PC-3 (cell line): Measurements from ENCODE around the gene GALNT13. TPM values are rescaled to one million over a fixed set of nuclear protein-coding genes. Genes with fewer than 3 reads are reported as not detected.
A peak's percentile ranks its signal among the peaks of the same experiment; 100 is the strongest.

Experiments used
- ATAC-seq: fragments of 200-7000 bp; cut with Tn5 transposase; 2 replicates; pipeline ENCODE4 v1.9.1; 2020; ENCODE audit warnings: mild to moderate bottlenecking, moderate library complexity
- BruUV-seq: library from RNA; stranded (reverse); fragments of 400-500 nt; replicated peaks from 2 replicates; lab custom pipeline; 2021; lab: Mats Ljungman, UMichigan
- CTCF ChIA-PET: fragments of 300-600 bp; sonication (Branson Sonifier 250); formaldehyde crosslinking; loops from one replicate; lab custom pipeline; 2022; ENCODE audit warnings: antibody characterized with exemption; lab: Charles Lee
- POLR2A ChIA-PET: fragments of 300-600 bp; sonication (Branson Sonifier 250); formaldehyde crosslinking; loops from one replicate; lab custom pipeline; 2022; ENCODE audit warnings: antibody characterized with exemption; ENCODE audit not compliant: unreplicated experiment; lab: Charles Lee
- DNase-seq: peaks from one replicate; pipeline ENCODE4 v3.0.0-alpha.2; 2015
- H2AFZ ChIP-seq: fragments of 300-600 bp; sonication (generic); 2 replicates; pipeline ENCODE4 v1.6.0; 2016; ENCODE audit warnings: antibody characterized with exemption, low read length
- H3F3A ChIP-seq: fragments of 300-600 bp; sonication (generic); one replicate; pipeline ENCODE4 v1.6.0; 2017; ENCODE audit warnings: antibody characterized with exemption, low read length, control low read depth, mild to moderate bottlenecking; ENCODE audit not compliant: unreplicated experiment
- H3K27ac ChIP-seq: fragments of 300-600 bp; sonication (generic); 2 replicates; pipeline ENCODE4 v1.5.1; 2016; ENCODE audit warnings: mild to moderate bottlenecking, low read length
- H3K27me3 ChIP-seq: fragments of 300-600 bp; sonication (generic); 2 replicates; pipeline ENCODE4 v1.6.1; 2016; ENCODE audit warnings: low read length, mixed read lengths
- H3K36me3 ChIP-seq: fragments of 300-600 bp; sonication (generic); 2 replicates; pipeline ENCODE4 v1.6.1; 2016; ENCODE audit warnings: low read depth, mixed run types, low read length, mixed read lengths
- H3K4me1 ChIP-seq: fragments of 300-600 bp; sonication (generic); 2 replicates; pipeline ENCODE4 v1.5.1; 2016; ENCODE audit warnings: low read length; ENCODE audit not compliant: insufficient read depth
- H3K4me2 ChIP-seq: fragments of 300-600 bp; sonication (generic); 2 replicates; pipeline ENCODE4 v1.6.0; 2016; ENCODE audit warnings: low read length
- H3K4me3 ChIP-seq: fragments of 300-600 bp; sonication (generic); 2 replicates; pipeline ENCODE4 v1.5.1; 2016; ENCODE audit warnings: mild to moderate bottlenecking, low read length, mixed read lengths
- H3K79me2 ChIP-seq: fragments of 300-600 bp; sonication (generic); 2 replicates; pipeline ENCODE4 v1.6.1; 2017; ENCODE audit warnings: low read length, mixed read lengths
- H3K9ac ChIP-seq: fragments of 300-600 bp; sonication (generic); 2 replicates; pipeline ENCODE4 v1.6.0; 2016; ENCODE audit warnings: mild to moderate bottlenecking, low read length
- H3K9me2 ChIP-seq: fragments of 300-600 bp; sonication (generic); replicated peaks from 2 replicates; pipeline ENCODE4 v1.6.1; 2016; ENCODE audit warnings: mixed run types, low read length, mixed read lengths
- H3K9me3 ChIP-seq: fragments of 300-600 bp; sonication (generic); 2 replicates; pipeline ENCODE4 v1.6.1; 2016; ENCODE audit warnings: low read length, mixed read lengths
- H4K20me1 ChIP-seq: fragments of 300-600 bp; sonication (generic); 2 replicates; pipeline ENCODE4 v1.6.1; 2016; ENCODE audit warnings: low read length, mixed read lengths
- CTCF ChIP-seq: fragments of 300-600 bp; sonication (generic); conservative IDR thresholded peaks from 2 replicates; pipeline ENCODE4 v1.5.1; 2017; ENCODE audit warnings: antibody characterized with exemption, low read depth, mild to moderate bottlenecking, low read length
- EZH2 ChIP-seq: fragments of 300-600 bp; sonication (generic); IDR thresholded peaks from one replicate; pipeline ENCODE4 v1.6.1; 2017; ENCODE audit warnings: antibody characterized with exemption, mild to moderate bottlenecking, low read length; ENCODE audit not compliant: unreplicated experiment
- EZH2phosphoT487 ChIP-seq: fragments of 300-600 bp; sonication (generic); IDR thresholded peaks from 2 replicates; pipeline ENCODE4 v1.6.1; 2018; ENCODE audit warnings: mild to moderate bottlenecking, antibody characterized with exemption, low read length, borderline replicate concordance
- intact Hi-C: fragments of 100-400 bp; cut with micrococcal nuclease; formaldehyde crosslinking; loops from 2 replicates; pipeline ENCODE4 v1.9.0; 2023
- total RNA-seq: library from RNA; depleted of rRNA; stranded (reverse); fragments of >200 nt; gene quantifications from 2 replicates; pipeline ENCODE4 v1.2.3, GENCODE V29; 2014

Gene GALNT13
- total RNA-seq, 1 experiment from 2014 or later: 2.0 TPM

- BruUV-seq: no TSS peak
- TF ChIP-seq EZH2 (no peak), CTCF (no peak), EZH2phosphoT487 (no peak)
- ChIA-PET POLR2A (no interaction called here), CTCF (no interaction called here)
- Histone ChIP-seq H4K20me1 (no peaks in the 10 kb centered on the region), H3K27me3 (no peaks in the 10 kb centered on the region), H3K9me2 (no peaks in the 10 kb centered on the region), H3K4me1 (no peaks in the 10 kb centered on the region), H3K4me2 (no peak overlapping the region), H3K9ac (no peak overlapping the region), H3F3A (no peaks in the 10 kb centered on the region), H3K9me3 (no peaks in the 10 kb centered on the region), H2AFZ (no peak overlapping the region), H3K79me2 (no peaks in the 10 kb centered on the region), H3K36me3 (no peaks in the 10 kb centered on the region), H3K27ac (no peak overlapping the region), H3K4me3 (no peak overlapping the region)
- intact Hi-C loops: no loop called here
- ATAC-seq (no peak), DNase-seq (peak; percentile 2)
Measured at GRCh38 chr2:153940511-153940910, 68.8 kb downstream of the GALNT13 start.

GRCh38 chr2:153944800-153945199, 73.1 kb downstream of the GALNT13 start:
- intact Hi-C loops: no loop called here
- Histone ChIP-seq H3K4me3 (no peak overlapping the region), H3K27me3 (no peaks in the 10 kb centered on the region), H3K36me3 (no peaks in the 10 kb centered on the region), H4K20me1 (no peaks in the 10 kb centered on the region), H3K4me1 (no peaks in the 10 kb centered on the region), H3K9ac (no peak overlapping the region), H3K79me2 (no peaks in the 10 kb centered on the region), H2AFZ (no peak overlapping the region), H3K27ac (no peak overlapping the region), H3K9me2 (no peaks in the 10 kb centered on the region), H3K9me3 (no peaks in the 10 kb centered on the region), H3F3A (no peaks in the 10 kb centered on the region), H3K4me2 (no peak overlapping the region)
- ChIA-PET CTCF (no interaction called here), POLR2A (no interaction called here)
- TF ChIP-seq EZH2 (no peak), EZH2phosphoT487 (no peak)
- BruUV-seq: no TSS peak
- no peak for ATAC-seq
- DNase-seq: no peak

GRCh38 chr2:153946036-153946435, 74.3 kb downstream of the GALNT13 start:
- DNase-seq (no peak), ATAC-seq (no peak)
- no peaks in the 10 kb centered on the region for H3K4me1 ChIP-seq
- no peaks in the 10 kb centered on the region for H3K9me3 ChIP-seq
- no peak overlapping the region for H3K27ac ChIP-seq
- H3K79me2 ChIP-seq: no peaks in the 10 kb centered on the region
- ChIA-PET CTCF (no interaction called here), POLR2A (no interaction called here)
- H3F3A ChIP-seq: no peaks in the 10 kb centered on the region
- H4K20me1 ChIP-seq: no peaks in the 10 kb centered on the region
- TF ChIP-seq EZH2 (no peak), EZH2phosphoT487 (no peak), CTCF (no peak)
- H3K27me3 ChIP-seq: no peaks in the 10 kb centered on the region
- no peak overlapping the region for H2AFZ ChIP-seq
- no peaks in the 10 kb centered on the region for H3K36me3 ChIP-seq
- intact Hi-C loops: no loop called here
- H3K4me2 ChIP-seq: no peak overlapping the region
- H3K9ac ChIP-seq: no peak overlapping the region
- H3K9me2 ChIP-seq: no peaks in the 10 kb centered on the region
- BruUV-seq: no TSS peak
- H3K4me3 ChIP-seq: no peak overlapping the region
